GM19043 (cell line): Measurements from ENCODE around the gene HCRTR2.
"Not testable (repeated sequence)": the region's sequence is repeated elsewhere in the genome, so short reads cannot be mapped to it uniquely, and the experiment has no call there.

Source experiments
- ATAC-seq: cut with Tn5 transposase; IDR thresholded peaks from one replicate; pipeline ENCODE4 v1.9.1; 2021; ENCODE audit warnings: low read depth; ENCODE audit not compliant: unreplicated experiment

The HCRTR2 gene

GRCh38 chr6:55210952-55211351 lies 36.6 kb downstream of the HCRTR2 start:
- no peak for ATAC-seq

- no peak for ATAC-seq
These were observed 37.8 kb downstream of the HCRTR2 start for GRCh38 chr6:55212156-55212555.

GRCh38 chr6:55220961-55221360 lies 46.6 kb downstream of the HCRTR2 start:
- no peak for ATAC-seq

- ATAC-seq = no peak
These were observed 53.5 kb downstream of the HCRTR2 start for GRCh38 chr6:55227862-55228261.

- no peak for ATAC-seq
These were observed 64.8 kb downstream of the HCRTR2 start for GRCh38 chr6:55239099-55239498.

GRCh38 chr6:55240975-55241605 lies 66.8 kb downstream of the HCRTR2 start:
- not testable (repeated sequence) for ATAC-seq

GRCh38 chr6:55250400-55250799 lies 76.1 kb downstream of the HCRTR2 start:
- ATAC-seq = no peak

- no peak for ATAC-seq
These were observed 80.8 kb downstream of the HCRTR2 start for GRCh38 chr6:55255113-55255512.

GRCh38 chr6:55260181-55260580 lies 85.9 kb downstream of the HCRTR2 start:
- no peak for ATAC-seq

GRCh38 chr6:55265409-55266114 lies 91.2 kb downstream of the HCRTR2 start:
- ATAC-seq = no peak

GRCh38 chr6:55266896-55267295 lies 92.6 kb downstream of the HCRTR2 start:
- ATAC-seq = no peak

- ATAC-seq = peak; percentile 54
These were observed 102.6 kb downstream of the HCRTR2 start for GRCh38 chr6:55276745-55277530.

- no peak for ATAC-seq
These were observed 103.3 kb downstream of the HCRTR2 start for GRCh38 chr6:55277646-55278045.

GRCh38 chr6:55281215-55281614 lies 106.9 kb downstream of the HCRTR2 start:
- ATAC-seq = no peak

GRCh38 chr6:55282115-55282514 lies 107.8 kb downstream of the HCRTR2 start:
- ATAC-seq = no peak

GRCh38 chr6:55286824-55287223 lies 112.5 kb downstream of the HCRTR2 start:
- ATAC-seq = no peak

GRCh38 chr6:55290736-55291135 lies 116.4 kb downstream of the HCRTR2 start:
- ATAC-seq = no peak

- no peak for ATAC-seq
These were observed 118.8 kb downstream of the HCRTR2 start for GRCh38 chr6:55293116-55293515.

GRCh38 chr6:55297214-55297613 lies 122.9 kb downstream of the HCRTR2 start:
- not testable (repeated sequence) for ATAC-seq

GRCh38 chr6:55299286-55299985 lies 125.1 kb downstream of the HCRTR2 start:
- ATAC-seq = no peak

- no peak for ATAC-seq
These were observed 130.4 kb downstream of the HCRTR2 start for GRCh38 chr6:55304747-55305146.
